Breast epithelium (tissue), 3 donors: ENCODE measurements around the gene ROR2.

Experiments
- CTCF ChIP-seq, 3 donors: fragments of 450-650 bp; IDR thresholded peaks; one replicate each; pipeline ENCODE4 v1.5.1; 2016 to 2017; ENCODE audit warnings: antibody characterized with exemption in 3 of 3, mild to moderate bottlenecking in 3 of 3, moderate library complexity in 3 of 3
- POLR2AphosphoS5 ChIP-seq, 3 donors: sonication (generic); formaldehyde crosslinking; IDR thresholded peaks; one replicate each; pipeline ENCODE4 v1.6.1; 2017; ENCODE audit warnings: antibody characterized with exemption in 3 of 3

- TF ChIP-seq CTCF (IDR thresholded peaks at IDR 0.05), result no peak
- TF ChIP-seq POLR2AphosphoS5 (IDR thresholded peaks at IDR 0.05), result no peak
These were observed 430.3 kb downstream of the ROR2 start for GRCh38 chr9:91519520-91520277.
